HL-60/S4 treated with phorbol 12-myristate 13-acetate at 8.2 ng/mL for 4 days and 3 days (cell line): Measurements from ENCODE around the gene COL27A1.

Experiments
- in situ Hi-C: fragments of 300-500 bp; cut with MboI; formaldehyde crosslinking; loops from 2 replicates; pipeline ENCODE4 v1.15.0; 2022; ENCODE audit warnings: low sequenced_read_pairs

COL27A1 gene

GRCh38 chr9:114238891-114239875 is 83.8 kb downstream of the COL27A1 start:
- in situ Hi-C loops, result no loop called here

- in situ Hi-C loops, result no loop called here
These were observed 84.9 kb downstream of the COL27A1 start for GRCh38 chr9:114240216-114240615.

- in situ Hi-C loops, result no loop called here
These were observed 85.6 kb downstream of the COL27A1 start for GRCh38 chr9:114240647-114241558.

GRCh38 chr9:114242837-114243236 is 87.5 kb downstream of the COL27A1 start:
- in situ Hi-C loops, result no loop called here

GRCh38 chr9:114243240-114243639 is 87.9 kb downstream of the COL27A1 start:
- in situ Hi-C loops, result no loop called here

- in situ Hi-C loops, result no loop called here
These were observed 89.2 kb downstream of the COL27A1 start for GRCh38 chr9:114244570-114244969.

GRCh38 chr9:114246558-114246957 is 91.2 kb downstream of the COL27A1 start:
- in situ Hi-C loops, result no loop called here

- in situ Hi-C loops, result no loop called here
These were observed 91.7 kb downstream of the COL27A1 start for GRCh38 chr9:114247077-114247476.

GRCh38 chr9:114247491-114247890 is 92.2 kb downstream of the COL27A1 start:
- in situ Hi-C loops, result no loop called here

GRCh38 chr9:114248299-114248707 is 93.0 kb downstream of the COL27A1 start:
- in situ Hi-C loops, result no loop called here

- in situ Hi-C loops, result no loop called here
These were observed 94.3 kb downstream of the COL27A1 start for GRCh38 chr9:114249424-114250234.

- in situ Hi-C loops, result no loop called here
These were observed 94.9 kb downstream of the COL27A1 start for GRCh38 chr9:114250235-114250568.

- in situ Hi-C loops, result no loop called here
These were observed 95.3 kb downstream of the COL27A1 start for GRCh38 chr9:114250648-114251047.

- in situ Hi-C loops, result no loop called here
These were observed 97.1 kb downstream of the COL27A1 start for GRCh38 chr9:114252394-114252793.

GRCh38 chr9:114256827-114257328 is 101.5 kb downstream of the COL27A1 start:
- in situ Hi-C loops, result no loop called here

- in situ Hi-C loops, result no loop called here
These were observed 102.9 kb downstream of the COL27A1 start for GRCh38 chr9:114258218-114258617.

GRCh38 chr9:114258866-114259797 is 103.8 kb downstream of the COL27A1 start:
- in situ Hi-C loops, result no loop called here

GRCh38 chr9:114259798-114260523 is 104.6 kb downstream of the COL27A1 start:
- in situ Hi-C loops, result no loop called here

- in situ Hi-C loops, result no loop called here
These were observed 105.7 kb downstream of the COL27A1 start for GRCh38 chr9:114261026-114261425.
